CD14-positive monocyte (primary cell): ENCODE measurements around the gene PAFAH2. TPM values are rescaled to one million over a fixed set of nuclear protein-coding genes. Genes with fewer than 3 reads are reported as not detected.
A peak's percentile ranks its signal among the peaks of the same experiment; 100 is the strongest.

ENCODE experiments used
- DNase-seq, 3 donors: peaks; one replicate each; pipeline ENCODE4 v3.0.0-alpha.2; 2011 to 2022
- H2AFZ ChIP-seq: 2 replicates; pipeline ENCODE4 v1.6.0; 2012; ENCODE audit warnings: mild to moderate bottlenecking, low read depth, low read length, inconsistent platforms; ENCODE audit not compliant: insufficient read depth, poor library complexity, severe bottlenecking
- H3K27ac ChIP-seq, 2 donors: 1 replicate in 1 of 2; 2 replicates in 1 of 2; pipeline ENCODE4 v1.5.1; 2012 to 2013; ENCODE audit warnings: low read length in 2 of 2, control low read depth in 1 of 2, inconsistent platforms in 1 of 2, low read depth in 1 of 2, mild to moderate bottlenecking in 1 of 2
- H3K27me3 ChIP-seq, 2 donors: one replicate each; pipeline versions ENCODE4 v1.6.0 to v1.6.1; 2011 to 2013; ENCODE audit warnings: low read length in 2 of 2; ENCODE audit not compliant: control insufficient read depth in 2 of 2, insufficient read depth in 2 of 2
- H3K36me3 ChIP-seq, 2 donors: replicated peaks in 1 of 2; 1 replicate in 1 of 2; 2 replicates in 1 of 2; pipeline versions ENCODE4 v1.5.1 to v1.6.1; 2012 to 2013; ENCODE audit warnings: low read length in 2 of 2, control low read depth in 1 of 2, inconsistent platforms in 1 of 2, mild to moderate bottlenecking in 1 of 2; ENCODE audit not compliant: insufficient read depth in 2 of 2, control insufficient read depth in 1 of 2
- H3K4me1 ChIP-seq, 2 donors: 1 replicate in 1 of 2; 2 replicates in 1 of 2; pipeline versions ENCODE4 v1.5.1 to v1.6.1; 2012 to 2013; ENCODE audit warnings: low read length in 2 of 2, control low read depth in 1 of 2, inconsistent platforms in 1 of 2, mild to moderate bottlenecking in 1 of 2, moderate library complexity in 1 of 2; ENCODE audit not compliant: insufficient read depth in 2 of 2, control insufficient read depth in 1 of 2
- H3K4me2 ChIP-seq: replicated peaks from 2 replicates; pipeline ENCODE3; 2012; ENCODE audit warnings: low read length, moderate library complexity, mild to moderate bottlenecking; ENCODE audit not compliant: poor library complexity, severe bottlenecking; ENCODE audit errors: extremely low read depth
- H3K4me3 ChIP-seq, 3 experiments: fragments of 200-600 bp in 1 of 3; sonication (generic) in 1 of 3; replicated peaks in 1 of 3; 1 replicate in 2 of 3; 2 replicates in 1 of 3; pipeline ENCODE4 v1.5.1; 2011 to 2013; ENCODE audit warnings: low read length in 3 of 3, mild to moderate bottlenecking in 3 of 3, control low read depth in 2 of 3, low read depth in 2 of 3, inconsistent platforms in 1 of 3, moderate library complexity in 1 of 3
- H3K79me2 ChIP-seq: 2 replicates; pipeline ENCODE4 v1.6.0; 2012; ENCODE audit warnings: mild to moderate bottlenecking, control low read depth, inconsistent platforms, low read length, moderate library complexity; ENCODE audit not compliant: insufficient read depth
- H3K9ac ChIP-seq: 2 replicates; pipeline ENCODE4 v1.6.0; 2017; ENCODE audit warnings: low read length, mild to moderate bottlenecking; ENCODE audit not compliant: insufficient read depth, poor library complexity, severe bottlenecking
- H3K9me3 ChIP-seq, 2 donors: replicated peaks in 1 of 2; 1 replicate in 1 of 2; 2 replicates in 1 of 2; pipeline versions ENCODE4 v1.5.1 to v1.6.1; 2012 to 2013; ENCODE audit warnings: low read length in 2 of 2, control low read depth in 1 of 2; ENCODE audit not compliant: control insufficient read depth in 1 of 2, insufficient read depth in 1 of 2
- H4K20me1 ChIP-seq: 2 replicates; pipeline ENCODE4 v1.6.0; 2012; ENCODE audit warnings: mild to moderate bottlenecking, low read length, control low read depth, moderate library complexity; ENCODE audit not compliant: insufficient read depth
- H3K27ac Mint-ChIP-seq, 7 donors: one replicate each; pipeline ENCODE4 v1.8.0; 2020; ENCODE audit warnings: mild to moderate bottlenecking in 7 of 7, mixed read lengths in 7 of 7, moderate library complexity in 6 of 7, inconsistent platforms in 2 of 7
- H3K27me3 Mint-ChIP-seq, 3 donors: one replicate each; pipeline ENCODE4 v1.8.0; 2021 to 2022; ENCODE audit warnings: low read depth in 3 of 3, mild to moderate bottlenecking in 3 of 3, mixed read lengths in 3 of 3, moderate library complexity in 3 of 3, inconsistent platforms in 1 of 3
- H3K36me3 Mint-ChIP-seq, 2 donors: one replicate each; pipeline ENCODE4 v1.8.0; 2020; ENCODE audit warnings: mixed read lengths in 2 of 2, inconsistent platforms in 1 of 2, mild to moderate bottlenecking in 1 of 2
- H3K4me1 Mint-ChIP-seq: one replicate; pipeline ENCODE4 v1.8.0; 2020; ENCODE audit warnings: mild to moderate bottlenecking, mixed read lengths
- H3K4me3 Mint-ChIP-seq, 2 donors: one replicate each; pipeline ENCODE4 v1.8.0; 2020; ENCODE audit warnings: mild to moderate bottlenecking in 2 of 2, mixed read lengths in 2 of 2, moderate library complexity in 1 of 2
- H3K9me3 Mint-ChIP-seq, 7 donors: one replicate each; pipeline ENCODE4 v1.8.0; 2020 to 2022; ENCODE audit warnings: mixed read lengths in 7 of 7, mild to moderate bottlenecking in 6 of 7, moderate library complexity in 6 of 7, inconsistent platforms in 2 of 7
- CTCF ChIP-seq: fragments of 200-600 bp; IDR thresholded peaks from one replicate; pipeline ENCODE4 v1.8.0; 2022; ENCODE audit warnings: antibody characterized with exemption, mild to moderate bottlenecking
- WGBS: methylation state at CpG from one replicate; pipeline ENCODE4 v1.1.5; 2013; ENCODE audit warnings: missing lambda C conversion rate; ENCODE audit not compliant: insufficient coverage; 5-methylcytosine and 5-hydroxymethylcytosine counted together
- intact Hi-C, 2 donors: fragments of 100-400 bp; cut with micrococcal nuclease; formaldehyde crosslinking; loops; one replicate each; pipeline versions ENCODE4 v1.15.0 to v1.15.1; 2023
- polyA plus RNA-seq, 3 donors: library from polyadenylated mRNA; depleted of rRNA in 1 of 3; unstranded in 2 of 3; stranded (reverse) in 1 of 3; fragments of 300-500 nt in 2 of 3; fragments of >200 nt in 1 of 3; fragmentation: Illumina TruSeq in 2 of 3; gene quantifications; 1 replicate in 2 of 3; 2 replicates in 1 of 3; pipeline ENCODE4 v1.2.3, GENCODE V29; 2012 to 2021

Gene PAFAH2
- polyA plus RNA-seq, 3 donors: 6.4 to 9.2 (median 6.8) TPM

- TF ChIP-seq CTCF: no peak
- no peaks in the 10 kb centered on the region for H3K36me3 ChIP-seq
- H3K79me2 ChIP-seq: no peaks in the 10 kb centered on the region
- DNase-seq: no peak
- Mint-ChIP-seq H3K36me3 (no peaks in the 10 kb centered on the region), H3K9me3 (no peaks in the 10 kb centered on the region), H3K27ac (no peak overlapping the region), H3K4me1 (peaks cover 23% of the 10 kb centered on the region), H3K4me3 (no peak overlapping the region), H3K27me3 (peaks cover 0 to 5% (median 2%) of the 10 kb centered on the region in 3 donors)
- H3K9ac ChIP-seq: no peak overlapping the region
- H3K4me3 ChIP-seq: no peak overlapping the region
- intact Hi-C loops: no loop called here
- no peak overlapping the region for H2AFZ ChIP-seq
- peaks cover 19 to 20% of the 10 kb centered on the region in 2 donors for H3K4me1 ChIP-seq
- H3K9me3 ChIP-seq: no peaks in the 10 kb centered on the region
- H3K27ac ChIP-seq: no peak overlapping the region
- WGBS: no CpG with 5 or more reads among the region's 4 CpGs
- H3K4me2 ChIP-seq: no peak overlapping the region
- no peaks in the 10 kb centered on the region for H4K20me1 ChIP-seq
- H3K27me3 ChIP-seq: no peaks in the 10 kb centered on the region
Measured at GRCh38 chr1:26003262-26003661, 5.4 kb upstream of the PAFAH2 start.

DNA sequence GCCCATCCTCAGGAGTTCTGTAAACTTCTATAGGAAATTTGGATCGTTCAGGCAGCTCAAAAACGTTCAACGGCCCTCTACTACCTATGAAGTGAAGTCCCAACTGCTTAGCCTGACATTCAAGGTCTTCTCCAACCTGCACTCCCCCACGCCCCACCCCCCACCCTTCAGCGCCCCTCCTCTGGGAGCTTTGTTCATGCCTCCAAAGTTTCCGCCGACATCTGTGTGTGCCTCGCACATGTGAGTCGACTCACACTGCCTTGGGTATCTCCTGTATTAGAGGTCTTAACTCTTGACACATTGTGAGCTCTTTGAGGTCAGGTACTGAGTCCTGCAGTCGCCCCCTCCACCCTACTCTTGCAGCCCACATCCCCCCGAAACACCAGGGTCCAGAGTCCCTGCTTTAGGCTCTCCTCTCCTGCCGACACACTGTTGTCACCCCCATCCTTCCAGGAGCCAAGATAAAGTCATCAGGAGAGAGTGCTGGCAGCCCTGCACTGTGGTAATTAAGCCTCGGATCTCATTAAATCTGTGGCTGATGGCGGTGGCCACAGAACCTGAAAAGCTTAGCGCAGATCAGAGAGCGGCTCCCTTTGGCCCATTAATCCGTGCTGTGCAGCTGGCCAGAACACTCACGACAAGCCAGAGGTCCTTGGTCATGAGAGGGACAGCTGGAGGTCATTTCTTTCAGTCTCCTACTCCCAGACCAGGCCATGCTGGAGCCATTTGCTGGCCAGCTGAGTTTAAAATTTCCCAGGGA lies 1.4 kb upstream of the PAFAH2 start:
- peaks cover 39% of the 10 kb centered on the region for H3K4me1 Mint-ChIP-seq

More for the DNA sequence above, 1.4 kb upstream of the PAFAH2 start:
- WGBS: 94% methylated on average over 10 of the region's 18 CpGs
- H3K79me2 ChIP-seq: peaks cover 20% of the 10 kb centered on the region
- no peak overlapping the region for H3K4me2 ChIP-seq
- Mint-ChIP-seq H3K4me3 (no peak overlapping the region), H3K27me3 (peaks cover 0 to 4% (median 0%) of the 10 kb centered on the region in 3 donors), H3K9me3 (no peaks in the 10 kb centered on the region), H3K36me3 (peaks cover 4 to 8% of the 10 kb centered on the region in 2 donors), H3K27ac (no peak overlapping the region)
- intact Hi-C loops: loop anchor here (2.0 to 5.0 kb wide), 3 partner anchors 100 to 1357 kb away; partner anchors contain the start of gene SRRM1 (in 1 of the 2)
- no peaks in the 10 kb centered on the region for H4K20me1 ChIP-seq
- H3K36me3 ChIP-seq: no peaks in the 10 kb centered on the region
- no peaks in the 10 kb centered on the region for H3K27me3 ChIP-seq
- H3K4me3 ChIP-seq: no peak overlapping the region
- no peaks in the 10 kb centered on the region for H3K9me3 ChIP-seq
- DNase-seq: no peak
- no peak overlapping the region for H3K9ac ChIP-seq
- TF ChIP-seq CTCF: no peak
- H2AFZ ChIP-seq: peak overlapping the region; percentile 92
- H3K4me1 ChIP-seq: peaks cover 36 to 42% of the 10 kb centered on the region in 2 donors
- no peak overlapping the region for H3K27ac ChIP-seq
